GM19193 (cell line): ENCODE measurements around the gene NEBL.

ENCODE experiments used
- POLR2A ChIP-seq: IDR thresholded peaks from 4 replicates; pipeline ENCODE4 v1.6.1; 2011; ENCODE audit not compliant: insufficient read depth, insufficient read length; ENCODE audit errors: extremely low read depth

NEBL gene

GRCh38 chr10:20839910-20840309, 57.2 kb downstream of the NEBL start:
- no peak for TF ChIP-seq POLR2A

- no peak for TF ChIP-seq POLR2A
These were observed 58.0 kb downstream of the NEBL start for GRCh38 chr10:20839141-20839540.

- no peak for TF ChIP-seq POLR2A
These were observed 60.7 kb downstream of the NEBL start for GRCh38 chr10:20836401-20836800.

GRCh38 chr10:20835335-20835734, 61.8 kb downstream of the NEBL start:
- TF ChIP-seq POLR2A, result no peak

GRCh38 chr10:20834825-20835224, 62.3 kb downstream of the NEBL start:
- no peak for TF ChIP-seq POLR2A

GRCh38 chr10:20822825-20823224, 74.3 kb downstream of the NEBL start:
- TF ChIP-seq POLR2A, result no peak

- no peak for TF ChIP-seq POLR2A
These were observed 79.5 kb downstream of the NEBL start for GRCh38 chr10:20817646-20818045.

- no peak for TF ChIP-seq POLR2A
These were observed 80.0 kb downstream of the NEBL start for GRCh38 chr10:20817116-20817515.

- TF ChIP-seq POLR2A, result no peak
These were observed 83.0 kb downstream of the NEBL start for GRCh38 chr10:20814116-20814515.

- TF ChIP-seq POLR2A, result no peak
These were observed 86.0 kb downstream of the NEBL start for GRCh38 chr10:20811131-20811530.

GRCh38 chr10:20809631-20810030, 87.5 kb downstream of the NEBL start:
- no peak for TF ChIP-seq POLR2A

GRCh38 chr10:20806487-20806886, 90.6 kb downstream of the NEBL start:
- TF ChIP-seq POLR2A, result no peak

GRCh38 chr10:20797290-20797689, 99.8 kb downstream of the NEBL start:
- TF ChIP-seq POLR2A, result no peak

GRCh38 chr10:20795391-20795790, 101.7 kb downstream of the NEBL start:
- TF ChIP-seq POLR2A, result no peak

GRCh38 chr10:20785174-20785573, 111.9 kb downstream of the NEBL start:
- no peak for TF ChIP-seq POLR2A

GRCh38 chr10:20778008-20778757, 118.9 kb downstream of the NEBL start:
- no peak for TF ChIP-seq POLR2A
